Right ventricle myocardium inferior (tissue), 1 donor: Measurements from ENCODE around the gene MYO7A. TPM values are rescaled to one million over a fixed set of nuclear protein-coding genes. Genes with fewer than 3 reads are reported as not detected.
A peak's percentile ranks its signal among the peaks of the same experiment; 100 is the strongest.

ENCODE experiments used
- ATAC-seq: fragments of 200-7000 bp; cut with Tn5 transposase; one replicate; pipeline ENCODE4 v1.9.1; 2020; ENCODE audit warnings: mild to moderate bottlenecking, moderate library complexity
- DNase-seq: peaks from one replicate; pipeline ENCODE4 v3.0.0; 2021; ENCODE audit errors: missing footprints
- intact Hi-C: fragments of 100-400 bp; cut with DNase I; formaldehyde crosslinking; loops from one replicate; pipeline ENCODE4 v1.11.0; 2022
- total RNA-seq: library from RNA; stranded (reverse); fragmentation: NEBNext Ultra II Directional; extraction: Animal tissue kit (Norgen Biotek cat#: 25700); gene quantifications from one replicate; pipeline ENCODE4 v1.2.1, GENCODE V29; 2021
- donor health status: DM: no; HTN: yes; CAD: no; lungs with severe emphysema.

Gene MYO7A
- total RNA-seq, 1 donor from 2014 or later, result 7.0 TPM

GRCh38 chr11:77138106-77138649, 10.1 kb downstream of the MYO7A start:
- ATAC-seq (no peak), DNase-seq (no peak)
- intact Hi-C loops, result no loop called here

GRCh38 chr11:77139201-77139600, 11.2 kb downstream of the MYO7A start:
- ATAC-seq, result no peak
- intact Hi-C loops, result no loop called here
- peak; percentile 42 for DNase-seq

GRCh38 chr11:77140231-77140851, 12.3 kb downstream of the MYO7A start:
- DNase-seq, result no peak
- peak; percentile 81 for ATAC-seq
- intact Hi-C loops, result no loop called here

GRCh38 chr11:77141034-77141433, 13.0 kb downstream of the MYO7A start:
- ATAC-seq, result no peak

GRCh38 chr11:77141475-77141874, 13.4 kb downstream of the MYO7A start:
- intact Hi-C loops, result no loop called here
- no peak for ATAC-seq
- no peak for DNase-seq

More at GRCh38 chr11:77141034-77141433, 13.0 kb downstream of the MYO7A start:
- no peak for DNase-seq
- intact Hi-C loops, result no loop called here

GRCh38 chr11:77142091-77142975, 14.3 kb downstream of the MYO7A start:
- ATAC-seq, result no peak
- DNase-seq, result no peak

GRCh38 chr11:77143405-77144020, 15.5 kb downstream of the MYO7A start:
- ATAC-seq (no peak), DNase-seq (no peak)
- intact Hi-C loops, result no loop called here

More at GRCh38 chr11:77142091-77142975, 14.3 kb downstream of the MYO7A start:
- intact Hi-C loops, result no loop called here

- DNase-seq (no peak), ATAC-seq (no peak)
- intact Hi-C loops, result no loop called here
These were observed 16.3 kb downstream of the MYO7A start for GRCh38 chr11:77144196-77144856.

- intact Hi-C loops, result no loop called here
- DNase-seq (no peak), ATAC-seq (no peak)
These were observed 16.9 kb downstream of the MYO7A start for GRCh38 chr11:77144857-77145428.

- DNase-seq, result no peak
- intact Hi-C loops, result no loop called here
- ATAC-seq, result no peak
These were observed 18.4 kb downstream of the MYO7A start for GRCh38 chr11:77146261-77147035.

GRCh38 chr11:77147036-77147315, 18.9 kb downstream of the MYO7A start:
- intact Hi-C loops, result no loop called here
- DNase-seq (no peak), ATAC-seq (no peak)

- DNase-seq (no peak), ATAC-seq (peak; percentile 19)
- intact Hi-C loops, result no loop called here
These were observed 19.7 kb downstream of the MYO7A start for GRCh38 chr11:77147668-77148321.

GRCh38 chr11:77148963-77149715, 21.1 kb downstream of the MYO7A start:
- no peak for DNase-seq
- ATAC-seq, result no peak

GRCh38 chr11:77149716-77150392, 21.8 kb downstream of the MYO7A start:
- intact Hi-C loops, result no loop called here
- DNase-seq, result no peak
- ATAC-seq, result no peak

More at GRCh38 chr11:77148963-77149715, 21.1 kb downstream of the MYO7A start:
- intact Hi-C loops, result no loop called here

GRCh38 chr11:77150836-77151235, 22.8 kb downstream of the MYO7A start:
- DNase-seq (no peak), ATAC-seq (no peak)
- intact Hi-C loops, result no loop called here

- intact Hi-C loops, result no loop called here
- no peak for ATAC-seq
- no peak for DNase-seq
These were observed 23.9 kb downstream of the MYO7A start for GRCh38 chr11:77151804-77152509.
